CD14-positive monocyte (primary cell): ENCODE data around the gene INO80C. TPM values are rescaled to one million over a fixed set of nuclear protein-coding genes. Genes with fewer than 3 reads are reported as not detected.

Source experiments
- DNase-seq, 3 donors: peaks; one replicate each; pipeline ENCODE4 v3.0.0-alpha.2; 2011 to 2022
- H2AFZ ChIP-seq: 2 replicates; pipeline ENCODE4 v1.6.0; 2012; ENCODE audit warnings: mild to moderate bottlenecking, low read depth, low read length, inconsistent platforms; ENCODE audit not compliant: insufficient read depth, poor library complexity, severe bottlenecking
- H3K27ac ChIP-seq, 2 donors: 1 replicate in 1 of 2; 2 replicates in 1 of 2; pipeline ENCODE4 v1.5.1; 2012 to 2013; ENCODE audit warnings: low read length in 2 of 2, control low read depth in 1 of 2, inconsistent platforms in 1 of 2, low read depth in 1 of 2, mild to moderate bottlenecking in 1 of 2
- H3K27me3 ChIP-seq, 2 donors: one replicate each; pipeline versions ENCODE4 v1.6.0 to v1.6.1; 2011 to 2013; ENCODE audit warnings: low read length in 2 of 2; ENCODE audit not compliant: control insufficient read depth in 2 of 2, insufficient read depth in 2 of 2
- H3K36me3 ChIP-seq, 2 donors: replicated peaks in 1 of 2; 1 replicate in 1 of 2; 2 replicates in 1 of 2; pipeline versions ENCODE4 v1.5.1 to v1.6.1; 2012 to 2013; ENCODE audit warnings: low read length in 2 of 2, control low read depth in 1 of 2, inconsistent platforms in 1 of 2, mild to moderate bottlenecking in 1 of 2; ENCODE audit not compliant: insufficient read depth in 2 of 2, control insufficient read depth in 1 of 2
- H3K4me1 ChIP-seq, 2 donors: 1 replicate in 1 of 2; 2 replicates in 1 of 2; pipeline versions ENCODE4 v1.5.1 to v1.6.1; 2012 to 2013; ENCODE audit warnings: low read length in 2 of 2, control low read depth in 1 of 2, inconsistent platforms in 1 of 2, mild to moderate bottlenecking in 1 of 2, moderate library complexity in 1 of 2; ENCODE audit not compliant: insufficient read depth in 2 of 2, control insufficient read depth in 1 of 2
- H3K4me2 ChIP-seq: replicated peaks from 2 replicates; pipeline ENCODE3; 2012; ENCODE audit warnings: low read length, moderate library complexity, mild to moderate bottlenecking; ENCODE audit not compliant: poor library complexity, severe bottlenecking; ENCODE audit errors: extremely low read depth
- H3K4me3 ChIP-seq, 3 experiments: fragments of 200-600 bp in 1 of 3; sonication (generic) in 1 of 3; replicated peaks in 1 of 3; 1 replicate in 2 of 3; 2 replicates in 1 of 3; pipeline ENCODE4 v1.5.1; 2011 to 2013; ENCODE audit warnings: low read length in 3 of 3, mild to moderate bottlenecking in 3 of 3, control low read depth in 2 of 3, low read depth in 2 of 3, inconsistent platforms in 1 of 3, moderate library complexity in 1 of 3
- H3K79me2 ChIP-seq: 2 replicates; pipeline ENCODE4 v1.6.0; 2012; ENCODE audit warnings: mild to moderate bottlenecking, control low read depth, inconsistent platforms, low read length, moderate library complexity; ENCODE audit not compliant: insufficient read depth
- H3K9ac ChIP-seq: 2 replicates; pipeline ENCODE4 v1.6.0; 2017; ENCODE audit warnings: low read length, mild to moderate bottlenecking; ENCODE audit not compliant: insufficient read depth, poor library complexity, severe bottlenecking
- H3K9me3 ChIP-seq, 2 donors: replicated peaks in 1 of 2; 1 replicate in 1 of 2; 2 replicates in 1 of 2; pipeline versions ENCODE4 v1.5.1 to v1.6.1; 2012 to 2013; ENCODE audit warnings: low read length in 2 of 2, control low read depth in 1 of 2; ENCODE audit not compliant: control insufficient read depth in 1 of 2, insufficient read depth in 1 of 2
- H4K20me1 ChIP-seq: 2 replicates; pipeline ENCODE4 v1.6.0; 2012; ENCODE audit warnings: mild to moderate bottlenecking, low read length, control low read depth, moderate library complexity; ENCODE audit not compliant: insufficient read depth
- H3K27ac Mint-ChIP-seq, 7 donors: one replicate each; pipeline ENCODE4 v1.8.0; 2020; ENCODE audit warnings: mild to moderate bottlenecking in 7 of 7, mixed read lengths in 7 of 7, moderate library complexity in 6 of 7, inconsistent platforms in 2 of 7
- H3K27me3 Mint-ChIP-seq, 3 donors: one replicate each; pipeline ENCODE4 v1.8.0; 2021 to 2022; ENCODE audit warnings: low read depth in 3 of 3, mild to moderate bottlenecking in 3 of 3, mixed read lengths in 3 of 3, moderate library complexity in 3 of 3, inconsistent platforms in 1 of 3
- H3K36me3 Mint-ChIP-seq, 2 donors: one replicate each; pipeline ENCODE4 v1.8.0; 2020; ENCODE audit warnings: mixed read lengths in 2 of 2, inconsistent platforms in 1 of 2, mild to moderate bottlenecking in 1 of 2
- H3K4me1 Mint-ChIP-seq: one replicate; pipeline ENCODE4 v1.8.0; 2020; ENCODE audit warnings: mild to moderate bottlenecking, mixed read lengths
- H3K4me3 Mint-ChIP-seq, 2 donors: one replicate each; pipeline ENCODE4 v1.8.0; 2020; ENCODE audit warnings: mild to moderate bottlenecking in 2 of 2, mixed read lengths in 2 of 2, moderate library complexity in 1 of 2
- H3K9me3 Mint-ChIP-seq, 7 donors: one replicate each; pipeline ENCODE4 v1.8.0; 2020 to 2022; ENCODE audit warnings: mixed read lengths in 7 of 7, mild to moderate bottlenecking in 6 of 7, moderate library complexity in 6 of 7, inconsistent platforms in 2 of 7
- CTCF ChIP-seq: fragments of 200-600 bp; IDR thresholded peaks from one replicate; pipeline ENCODE4 v1.8.0; 2022; ENCODE audit warnings: antibody characterized with exemption, mild to moderate bottlenecking
- WGBS: methylation state at CpG from one replicate; pipeline ENCODE4 v1.1.5; 2013; ENCODE audit warnings: missing lambda C conversion rate; ENCODE audit not compliant: insufficient coverage; 5-methylcytosine and 5-hydroxymethylcytosine counted together
- intact Hi-C, 2 donors: fragments of 100-400 bp; cut with micrococcal nuclease; formaldehyde crosslinking; loops; one replicate each; pipeline versions ENCODE4 v1.15.0 to v1.15.1; 2023
- polyA plus RNA-seq, 3 donors: library from polyadenylated mRNA; depleted of rRNA in 1 of 3; unstranded in 2 of 3; stranded (reverse) in 1 of 3; fragments of 300-500 nt in 2 of 3; fragments of >200 nt in 1 of 3; fragmentation: Illumina TruSeq in 2 of 3; gene quantifications; 1 replicate in 2 of 3; 2 replicates in 1 of 3; pipeline ENCODE4 v1.2.3, GENCODE V29; 2012 to 2021

The INO80C gene
- polyA plus RNA-seq, 3 donors: 17.7 to 27.9 (median 22.3) TPM

DNA sequence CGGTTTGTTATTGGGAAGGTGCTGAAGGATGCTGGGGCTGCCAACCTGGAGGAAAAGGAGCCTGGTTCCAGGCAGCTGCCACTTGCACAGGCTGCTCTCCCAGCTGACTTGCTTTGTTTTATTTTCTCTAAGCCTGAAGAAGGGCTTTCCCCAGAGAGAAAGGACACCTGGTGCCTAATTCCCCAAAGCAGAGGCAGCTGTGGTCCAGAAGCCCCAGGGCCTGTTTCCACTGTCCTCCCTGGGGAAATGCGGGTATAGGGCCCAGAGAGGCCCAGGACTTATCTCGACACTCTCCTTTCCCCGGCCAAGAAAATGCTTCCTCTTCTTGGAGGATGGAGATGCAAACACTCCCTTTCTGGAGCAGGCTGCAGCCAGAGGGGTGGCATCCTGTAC, 30.1 kb downstream of the INO80C start:
- H3K27ac ChIP-seq: no peak overlapping the region
- WGBS: no CpG with 5 or more reads among the region's 4 CpGs

GRCh38 chr18:35466815-35467623, 30.7 kb downstream of the INO80C start:
- Histone ChIP-seq H3K36me3 (no peaks in the 10 kb centered on the region), H3K4me3 (no peak overlapping the region), H3K4me2 (no peak overlapping the region), H3K9me3 (no peaks in the 10 kb centered on the region), H3K9ac (no peak overlapping the region), H3K79me2 (no peaks in the 10 kb centered on the region), H4K20me1 (no peaks in the 10 kb centered on the region), H3K27ac (no peak overlapping the region), H2AFZ (no peak overlapping the region), H3K27me3 (no peaks in the 10 kb centered on the region), H3K4me1 (peaks cover 12 to 19% of the 10 kb centered on the region in 2 donors)
- TF ChIP-seq CTCF: no peak
- H3K4me3 Mint-ChIP-seq: no peak overlapping the region
- peaks cover 15 to 25% of the 10 kb centered on the region in 2 donors for H3K36me3 Mint-ChIP-seq
- intact Hi-C loops: no loop called here
- H3K4me1 Mint-ChIP-seq: peaks cover 30% of the 10 kb centered on the region
- H3K27ac Mint-ChIP-seq: peak overlapping the region in 2 of 7 donors; percentile 38 to 62
- no peak for DNase-seq
- H3K27me3 Mint-ChIP-seq: peaks cover 0 to 4% (median 3%) of the 10 kb centered on the region in 3 donors
- peaks cover 0 to 3% (median 0%) of the 10 kb centered on the region in 7 donors for H3K9me3 Mint-ChIP-seq
- WGBS: 53% methylated on average over 8 of the region's 11 CpGs

More for the DNA sequence above, 30.1 kb downstream of the INO80C start:
- no peak overlapping the region for H3K4me2 ChIP-seq
- H4K20me1 ChIP-seq: no peaks in the 10 kb centered on the region
- H3K27me3 ChIP-seq: no peaks in the 10 kb centered on the region
- H3K4me1 ChIP-seq: peaks cover 12 to 19% of the 10 kb centered on the region in 2 donors
- peaks cover 0 to 3% (median 0%) of the 10 kb centered on the region in 7 donors for H3K9me3 Mint-ChIP-seq
- peak overlapping the region in 2 of 7 donors; percentile 16 to 50 for H3K27ac Mint-ChIP-seq
- no peaks in the 10 kb centered on the region for H3K9me3 ChIP-seq
- peaks cover 0 to 4% (median 1%) of the 10 kb centered on the region in 3 donors for H3K27me3 Mint-ChIP-seq
- peaks cover 0 to 2% of the 10 kb centered on the region in 2 donors for H3K36me3 ChIP-seq
- H2AFZ ChIP-seq: no peak overlapping the region
- intact Hi-C loops: no loop called here
- peaks cover 21 to 30% of the 10 kb centered on the region in 2 donors for H3K36me3 Mint-ChIP-seq
- no peak overlapping the region for H3K9ac ChIP-seq
- H3K4me1 Mint-ChIP-seq: peaks cover 28% of the 10 kb centered on the region
- TF ChIP-seq CTCF: no peak
- no peaks in the 10 kb centered on the region for H3K79me2 ChIP-seq
- H3K4me3 Mint-ChIP-seq: no peak overlapping the region
- no peak for DNase-seq
- no peak overlapping the region for H3K4me3 ChIP-seq
